ENCODE results near the gene RYR3.

The RYR3 gene

DNA sequence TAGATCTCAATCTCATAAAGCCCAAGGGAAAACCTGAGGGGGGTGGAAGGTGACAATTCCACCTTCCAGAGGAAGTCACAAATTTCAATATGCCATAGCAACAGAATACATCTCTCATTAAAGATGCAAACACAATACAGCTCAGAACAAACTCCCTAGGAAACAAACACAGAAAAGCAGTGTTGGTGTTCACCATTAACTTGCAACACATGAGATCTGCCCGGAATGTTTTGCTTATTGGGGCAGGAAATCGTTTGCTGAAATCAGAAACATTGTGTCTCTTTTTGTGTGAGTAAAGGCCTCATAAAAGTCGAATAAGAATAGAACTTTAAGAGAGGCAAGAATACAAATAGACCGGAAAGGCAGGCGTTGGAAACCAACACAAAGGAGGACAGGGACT lies 5.8 kb upstream of the RYR3 start:
- H3K4me3 ChIP-seq (ENCODE audit: low read length): no peak overlapping the region
- DNase-seq (ENCODE audit: low read depth): no peak
- TF ChIP-seq, protein P1, sequence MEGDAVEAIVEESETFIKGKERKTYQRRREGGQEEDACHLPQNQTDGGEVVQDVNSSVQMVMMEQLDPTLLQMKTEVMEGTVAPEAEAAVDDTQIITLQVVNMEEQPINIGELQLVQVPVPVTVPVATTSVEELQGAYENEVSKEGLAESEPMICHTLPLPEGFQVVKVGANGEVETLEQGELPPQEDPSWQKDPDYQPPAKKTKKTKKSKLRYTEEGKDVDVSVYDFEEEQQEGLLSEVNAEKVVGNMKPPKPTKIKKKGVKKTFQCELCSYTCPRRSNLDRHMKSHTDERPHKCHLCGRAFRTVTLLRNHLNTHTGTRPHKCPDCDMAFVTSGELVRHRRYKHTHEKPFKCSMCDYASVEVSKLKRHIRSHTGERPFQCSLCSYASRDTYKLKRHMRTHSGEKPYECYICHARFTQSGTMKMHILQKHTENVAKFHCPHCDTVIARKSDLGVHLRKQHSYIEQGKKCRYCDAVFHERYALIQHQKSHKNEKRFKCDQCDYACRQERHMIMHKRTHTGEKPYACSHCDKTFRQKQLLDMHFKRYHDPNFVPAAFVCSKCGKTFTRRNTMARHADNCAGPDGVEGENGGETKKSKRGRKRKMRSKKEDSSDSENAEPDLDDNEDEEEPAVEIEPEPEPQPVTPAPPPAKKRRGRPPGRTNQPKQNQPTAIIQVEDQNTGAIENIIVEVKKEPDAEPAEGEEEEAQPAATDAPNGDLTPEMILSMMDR (conservative IDR thresholded peaks at IDR 0.05; ENCODE audit: low read length): no peak

DNA sequence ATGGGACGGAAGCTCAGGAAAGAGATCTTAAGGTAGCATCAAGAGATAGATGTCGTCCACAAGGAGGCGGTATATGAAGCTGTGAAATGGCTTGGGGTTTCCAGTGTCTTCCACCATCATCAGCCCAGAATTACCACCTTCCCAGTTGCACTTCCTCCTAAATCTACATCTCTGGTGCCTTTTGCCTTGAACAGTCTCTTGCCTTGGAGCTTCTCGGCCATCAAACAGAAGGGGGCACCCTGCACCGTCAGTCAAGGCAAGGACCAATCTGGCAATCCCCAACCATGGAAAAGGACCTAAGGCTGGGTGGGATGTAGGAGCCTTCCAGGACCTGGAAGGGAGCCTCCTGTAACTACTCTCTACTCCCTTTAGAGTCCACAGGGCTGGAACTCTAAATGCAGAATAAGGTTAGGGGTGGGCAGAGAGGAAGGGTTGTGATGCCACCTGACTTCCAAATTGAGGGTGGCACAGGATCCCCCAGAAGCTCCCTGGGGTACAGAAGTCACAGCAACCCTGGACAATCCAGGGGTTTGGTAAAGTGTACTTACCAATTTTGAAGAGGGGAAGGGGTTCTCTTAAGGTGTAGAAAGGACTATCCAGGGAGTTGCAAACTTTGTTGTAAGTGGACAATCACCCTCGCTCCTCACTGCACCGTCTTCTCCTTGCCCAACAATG lies 1.0 kb upstream of the RYR3 start:
- no peak overlapping the region for H3K4me3 ChIP-seq (ENCODE audit: low read length)
- TF ChIP-seq, protein P1 (conservative IDR thresholded peaks at IDR 0.05; ENCODE audit: low read length): peak; percentile 31; the same call in 1 of the 2 replicates
- no peak for DNase-seq (ENCODE audit: low read depth)

DNA sequence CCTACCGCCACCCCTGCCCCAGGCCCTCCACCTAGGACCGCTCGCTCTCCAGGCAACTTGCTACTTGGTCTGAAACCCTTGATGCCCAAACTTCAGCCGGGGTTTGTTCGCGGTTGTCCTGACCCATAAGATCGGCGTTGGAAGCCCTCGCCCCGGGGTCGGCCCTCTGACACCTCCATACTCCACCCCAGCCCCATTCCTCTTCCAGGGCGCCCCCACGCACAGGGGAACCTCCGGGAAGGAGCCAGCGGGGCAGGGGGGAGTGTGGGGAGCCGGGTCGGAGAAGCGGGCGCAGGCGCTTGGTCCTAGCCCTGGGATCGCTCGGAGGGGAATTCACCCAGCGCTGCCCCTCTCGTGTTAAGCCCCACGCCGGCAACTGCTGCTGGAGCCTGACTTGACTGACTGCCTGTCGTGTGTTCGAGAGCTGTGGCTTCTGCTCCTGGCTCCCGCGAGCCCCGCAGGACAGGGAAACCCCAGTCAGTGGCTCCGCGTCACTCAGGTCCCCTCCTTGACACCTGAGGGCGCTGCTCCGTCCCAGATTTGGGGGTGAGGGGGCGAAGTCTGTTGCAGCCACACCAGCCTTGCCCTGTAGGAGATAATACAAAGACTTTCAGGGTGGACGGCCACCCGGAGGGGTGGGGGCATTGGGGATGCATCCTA lies 675 bp downstream of the RYR3 start:
- TF ChIP-seq, protein P1 (conservative IDR thresholded peaks at IDR 0.05; ENCODE audit: low read length): no peak
- DNase-seq (ENCODE audit: low read depth): no peak
- no peak overlapping the region for H3K4me3 ChIP-seq (ENCODE audit: low read length)

DNA sequence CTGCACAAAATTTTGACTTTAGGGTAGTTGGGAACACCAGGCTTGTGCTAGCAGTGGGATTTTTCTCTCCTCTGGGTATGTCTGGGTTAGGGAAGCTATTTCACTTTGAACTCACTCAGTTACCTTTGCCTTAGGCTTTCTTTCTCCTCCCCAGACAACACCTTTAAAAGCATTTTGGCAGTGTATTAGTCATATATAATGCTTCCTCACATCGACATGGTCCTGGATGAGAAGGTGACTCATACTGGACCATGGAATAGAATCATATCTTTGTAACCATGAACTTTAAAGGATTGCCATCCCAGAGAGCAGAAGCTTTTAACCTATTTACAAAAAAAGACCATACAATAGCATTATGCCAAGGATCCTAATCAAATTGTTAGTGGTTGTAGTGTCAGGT lies 2.7 kb downstream of the RYR3 start:
- DNase-seq (ENCODE audit: low read depth): no peak
- TF ChIP-seq, protein P1 (conservative IDR thresholded peaks at IDR 0.05; ENCODE audit: low read length): no peak
- no peak overlapping the region for H3K4me3 ChIP-seq (ENCODE audit: low read length)

DNA sequence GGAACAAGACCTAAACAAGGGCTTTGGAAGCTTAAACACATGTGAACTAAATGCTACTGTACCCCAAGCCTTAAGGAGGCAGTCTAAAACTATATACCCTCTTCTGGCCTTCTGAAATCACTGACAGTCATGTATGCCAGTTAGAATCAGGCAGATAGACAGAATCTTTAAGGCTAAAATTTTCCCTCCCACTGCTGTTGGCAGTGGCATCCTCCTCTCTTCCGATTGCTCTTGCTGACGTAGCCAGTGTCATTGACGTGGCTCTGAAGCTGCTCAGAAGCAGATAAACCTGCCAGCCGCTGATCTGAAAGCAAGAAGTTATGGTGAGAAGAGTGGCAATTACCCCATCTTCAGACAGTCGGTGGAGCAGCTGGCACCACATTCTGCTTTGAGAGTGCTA lies 3.3 kb downstream of the RYR3 start:
- TF ChIP-seq, protein P1 (conservative IDR thresholded peaks at IDR 0.05; ENCODE audit: low read length): no peak
- no peak for DNase-seq (ENCODE audit: low read depth)
- no peak overlapping the region for H3K4me3 ChIP-seq (ENCODE audit: low read length)

DNA sequence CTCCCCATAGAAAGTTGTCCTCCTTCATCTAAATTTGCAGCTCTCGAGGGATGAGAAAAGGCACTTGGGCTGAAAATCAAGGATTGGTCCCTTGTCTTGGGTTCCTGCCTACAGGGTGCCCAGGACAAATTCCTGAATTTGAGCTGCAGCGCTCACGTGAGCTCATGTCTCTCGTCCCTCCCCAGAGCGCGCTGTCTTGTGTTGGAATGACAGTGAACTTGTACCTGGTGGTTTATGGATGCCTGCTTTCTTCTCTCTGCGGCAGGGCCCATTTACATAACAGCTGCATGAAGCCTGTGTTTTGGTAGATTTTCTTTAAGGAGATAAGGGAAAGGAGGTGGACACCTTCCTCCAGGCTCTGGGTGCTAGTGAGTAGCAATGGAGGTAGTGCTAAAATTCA lies 4.3 kb downstream of the RYR3 start:
- no peak overlapping the region for H3K4me3 ChIP-seq (ENCODE audit: low read length)
- no peak for DNase-seq (ENCODE audit: low read depth)
- TF ChIP-seq, protein P1 (conservative IDR thresholded peaks at IDR 0.05; ENCODE audit: low read length): no peak

DNA sequence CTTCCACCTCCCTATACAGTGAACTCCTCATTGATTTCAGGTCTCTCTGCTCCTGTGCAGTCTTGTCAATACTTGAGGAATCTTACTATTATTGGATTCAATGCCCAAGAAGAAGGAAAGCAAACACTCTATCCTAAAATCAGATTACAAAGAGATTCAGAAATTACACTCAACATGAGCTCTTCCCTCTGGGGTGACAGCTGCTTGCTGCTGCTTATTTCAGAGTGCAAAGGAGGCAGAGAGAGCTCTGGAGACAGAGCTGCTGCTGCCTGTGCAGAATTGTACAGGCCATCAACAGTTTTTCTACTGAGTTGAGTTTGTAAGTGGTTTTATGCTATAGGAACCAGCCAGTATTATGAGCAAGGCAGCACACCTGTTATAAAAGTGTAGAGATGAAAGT lies 7.1 kb downstream of the RYR3 start:
- TF ChIP-seq, protein P1 (conservative IDR thresholded peaks at IDR 0.05; ENCODE audit: low read length): no peak
- no peak for DNase-seq (ENCODE audit: low read depth)
- H3K4me3 ChIP-seq (ENCODE audit: low read length): no peak overlapping the region

Measured in AG10803 (cell line).